Limb (tissue), 2 donors: ENCODE measurements around the gene NACA.
A peak's percentile ranks its signal among the peaks of the same experiment; 100 is the strongest.
"Not testable (repeated sequence)": the region's sequence is repeated elsewhere in the genome, so short reads cannot be mapped to it uniquely, and the experiment has no call there.

Experiments
- DNase-seq, 2 donors: peaks; one replicate each; pipeline ENCODE4 v3.0.0-alpha.2; 2016; ENCODE audit errors: extremely low spot score in 2 of 2

NACA gene

GRCh38 chr12:56724972-56725722 lies at the start of gene NACA:
Gene NACA (minus strand): TSS chr12:56725299. CDS start chr12:56724521, 778 bp downstream.
- peak; percentile 95 to 97 for DNase-seq

- no peak for DNase-seq
Measured at GRCh38 chr12:56773113-56773512, 48.0 kb upstream of the NACA start.

GRCh38 chr12:56772625-56773024 lies 47.5 kb upstream of the NACA start:
- no peak for DNase-seq

- DNase-seq = no peak
Measured at GRCh38 chr12:56769868-56770267, 44.8 kb upstream of the NACA start.

- DNase-seq = no peak
Measured at GRCh38 chr12:56768424-56768823, 43.3 kb upstream of the NACA start.

GRCh38 chr12:56766535-56766934 lies 41.4 kb upstream of the NACA start:
- no peak for DNase-seq

- no peak for DNase-seq
Measured at GRCh38 chr12:56763753-56764657, 38.9 kb upstream of the NACA start.

GRCh38 chr12:56761812-56762211 lies 36.7 kb upstream of the NACA start:
- no peak for DNase-seq

GRCh38 chr12:56760460-56760859 lies 35.4 kb upstream of the NACA start:
- DNase-seq = no peak

GRCh38 chr12:56759263-56759908 lies 34.3 kb upstream of the NACA start:
- DNase-seq = no peak

GRCh38 chr12:56758728-56759262 lies 33.7 kb upstream of the NACA start:
- no peak for DNase-seq

- not testable (repeated sequence) for DNase-seq
Measured at GRCh38 chr12:56757971-56758370, 32.9 kb upstream of the NACA start.

- no peak for DNase-seq
Measured at GRCh38 chr12:56753566-56753965, 28.5 kb upstream of the NACA start.

GRCh38 chr12:56751712-56752598 lies 26.9 kb upstream of the NACA start, which contains the start of gene PRIM1:
Gene PRIM1 (minus strand): TSS chr12:56752323. CDS start chr12:56752298, 25 bp downstream.
- peak; percentile 89 to 90 for DNase-seq

- DNase-seq = not testable (repeated sequence)
Measured at GRCh38 chr12:56750596-56750995, 25.5 kb upstream of the NACA start.

GRCh38 chr12:56749853-56750252 lies 24.8 kb upstream of the NACA start:
- no peak for DNase-seq

- no peak for DNase-seq
Measured at GRCh38 chr12:56749359-56749758, 24.3 kb upstream of the NACA start.

GRCh38 chr12:56728139-56728861 lies 3.2 kb upstream of the NACA start:
- no peak for DNase-seq

GRCh38 chr12:56726196-56726675 lies 1.1 kb upstream of the NACA start:
- not testable (repeated sequence) for DNase-seq

- DNase-seq = no peak
Measured at GRCh38 chr12:56725723-56726102, 614 bp upstream of the NACA start.
